Fibroblast of lung (primary cell): ENCODE results near the gene SCO2. TPM values are rescaled to one million over a fixed set of nuclear protein-coding genes. Genes with fewer than 3 reads are reported as not detected.

Experiments used
- DNase-seq, 2 donors: peaks; one replicate each; pipeline versions ENCODE4 v3.0.0 to v3.0.0-alpha.2; 2010; ENCODE audit warnings: low read depth in 2 of 2
- H2AFZ ChIP-seq: 2 replicates; pipeline ENCODE4 v1.5.1; 2012; ENCODE audit warnings: low read length, control low read depth, inconsistent platforms
- H3K27ac ChIP-seq: 2 replicates; pipeline ENCODE4 v1.5.1; 2011; ENCODE audit warnings: low read length, control low read depth; ENCODE audit not compliant: insufficient read depth
- H3K27me3 ChIP-seq: 2 replicates; pipeline ENCODE4 v1.5.1; 2011; ENCODE audit warnings: mild to moderate bottlenecking, low read length; ENCODE audit not compliant: control insufficient read depth, insufficient read depth
- H3K36me3 ChIP-seq: 2 replicates; pipeline ENCODE4 v1.5.1; 2011; ENCODE audit warnings: low read length; ENCODE audit not compliant: control insufficient read depth, insufficient read depth
- H3K4me1 ChIP-seq: 2 replicates; pipeline ENCODE4 v1.5.1; 2011; ENCODE audit warnings: low read length; ENCODE audit not compliant: control insufficient read depth, insufficient read depth; ENCODE audit errors: extremely low read depth
- H3K4me2 ChIP-seq: 2 replicates; pipeline ENCODE4 v1.5.1; 2011; ENCODE audit warnings: low read length, control low read depth; ENCODE audit not compliant: insufficient read depth; ENCODE audit errors: extremely low read depth
- H3K4me3 ChIP-seq, 4 experiments: fragments of 200-600 bp in 1 of 4; sonication (generic) in 1 of 4; replicated peaks in 1 of 4; 2 replicates each; pipeline ENCODE4 v1.5.1; 2011 to 2016; ENCODE audit warnings: low read length in 4 of 4, low read depth in 3 of 4, mild to moderate bottlenecking in 3 of 4, control low read depth in 2 of 4, inconsistent platforms in 1 of 4, mixed read lengths in 1 of 4; ENCODE audit not compliant: insufficient read depth in 1 of 4; ENCODE audit errors: control extremely low read depth in 1 of 4
- H3K79me2 ChIP-seq: 2 replicates; pipeline ENCODE4 v1.5.1; 2012; ENCODE audit warnings: mild to moderate bottlenecking, low read length, inconsistent platforms; ENCODE audit not compliant: control insufficient read depth, insufficient read depth
- H3K9ac ChIP-seq: 2 replicates; pipeline ENCODE4 v1.5.1; 2011; ENCODE audit warnings: mild to moderate bottlenecking, low read length, control low read depth; ENCODE audit not compliant: insufficient read depth
- H3K9me3 ChIP-seq: 2 replicates; pipeline ENCODE4 v1.5.1; 2012; ENCODE audit warnings: low read depth, low read length; ENCODE audit not compliant: control insufficient read depth, insufficient read depth
- H4K20me1 ChIP-seq: 2 replicates; pipeline ENCODE4 v1.5.1; 2011; ENCODE audit warnings: low read length; ENCODE audit not compliant: control insufficient read depth, insufficient read depth; ENCODE audit errors: extremely low read depth
- EZH2 ChIP-seq: IDR thresholded peaks from 2 replicates; pipeline ENCODE4 v1.5.1; 2012; ENCODE audit warnings: low read length, control low read depth, mild to moderate bottlenecking; ENCODE audit errors: missing control alignments
- polyA plus RNA-seq, 2 donors: library from polyadenylated mRNA; depleted of rRNA in 1 of 2; stranded (reverse) in 1 of 2; unstranded in 1 of 2; fragments of >200 nt; gene quantifications; 2 replicates each; pipeline ENCODE4 v1.2.1, GENCODE V29; 2011 to 2012; ENCODE audit warnings: missing spikeins in 1 of 2
- total RNA-seq: library from RNA; depleted of rRNA; stranded (reverse); fragments of >200 nt; gene quantifications from 2 replicates; pipeline ENCODE4 v1.2.1, GENCODE V29; 2014
- TF ChIP-seq, protein P1 (sequence below), 2 donors: IDR thresholded peaks in 1 of 2; conservative IDR thresholded peaks in 1 of 2; 1 replicate in 1 of 2; 2 replicates in 1 of 2; pipeline ENCODE4 v1.5.1; 2011 to 2012; ENCODE audit warnings: low read length in 2 of 2, control low read depth in 1 of 2, inconsistent platforms in 1 of 2, low read depth in 1 of 2, mild to moderate bottlenecking in 1 of 2

Gene SCO2
- total and polyA plus RNA-seq, 2 donors (not counting 1 experiment from before 2014, with no cell fraction given) = 0.42 to 3.1 TPM

DNA sequence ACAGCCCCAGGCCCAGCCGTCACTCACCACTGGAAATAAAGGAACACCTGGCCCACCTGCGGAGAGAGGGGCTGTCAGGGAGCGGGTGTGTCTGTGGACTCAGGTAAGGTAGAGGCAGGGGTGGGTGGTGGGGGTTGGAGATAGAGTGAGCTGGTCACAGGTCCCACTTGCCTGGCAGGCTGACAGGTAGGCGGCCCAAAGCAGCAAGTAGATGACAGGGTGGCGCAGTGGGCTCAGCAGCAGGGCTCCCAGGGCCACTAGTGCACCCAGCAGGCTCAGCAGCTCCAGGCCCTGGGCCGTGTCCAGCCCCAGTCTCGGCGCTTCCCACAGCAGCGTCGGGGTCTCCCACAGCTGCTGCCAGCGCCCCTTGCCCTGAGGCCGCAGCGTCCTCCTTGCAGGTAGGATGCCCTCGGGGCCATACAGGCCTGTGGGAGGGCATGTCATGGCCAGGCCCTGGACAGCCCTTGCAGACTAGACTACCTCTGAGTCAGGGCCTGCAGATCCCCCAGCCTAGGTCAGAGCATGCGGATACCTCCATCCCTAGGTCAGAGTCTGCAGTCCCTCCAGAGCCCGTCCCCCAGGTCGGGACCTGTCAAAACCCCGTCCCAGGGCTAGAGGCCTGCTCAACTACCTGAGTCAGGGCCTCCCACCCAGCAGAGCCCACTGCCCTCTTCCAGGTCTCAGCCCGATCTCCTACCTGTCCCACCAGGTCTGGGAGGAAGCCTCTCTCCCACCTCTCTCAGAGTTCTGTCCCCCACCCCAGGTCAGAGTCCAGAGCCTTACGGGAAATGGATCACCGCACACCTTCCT is 18.6 kb downstream of the SCO2 start:
- Histone ChIP-seq H2AFZ (peak overlapping the region; percentile 81), H3K4me2 (peak overlapping the region; percentile 42), H3K79me2 (peaks cover 37% of the 10 kb centered on the region), H3K4me1 (peaks cover 3% of the 10 kb centered on the region), H3K36me3 (peaks cover 19% of the 10 kb centered on the region), H3K9ac (peak overlapping the region; percentile 81), H3K27me3 (no peaks in the 10 kb centered on the region), H3K27ac (peak overlapping the region; percentile 86), H3K9me3 (no peaks in the 10 kb centered on the region), H3K4me3 (peak overlapping the region; percentile 91 to 97 (median 94)), H4K20me1 (no peaks in the 10 kb centered on the region)
- TF ChIP-seq, protein P1, sequence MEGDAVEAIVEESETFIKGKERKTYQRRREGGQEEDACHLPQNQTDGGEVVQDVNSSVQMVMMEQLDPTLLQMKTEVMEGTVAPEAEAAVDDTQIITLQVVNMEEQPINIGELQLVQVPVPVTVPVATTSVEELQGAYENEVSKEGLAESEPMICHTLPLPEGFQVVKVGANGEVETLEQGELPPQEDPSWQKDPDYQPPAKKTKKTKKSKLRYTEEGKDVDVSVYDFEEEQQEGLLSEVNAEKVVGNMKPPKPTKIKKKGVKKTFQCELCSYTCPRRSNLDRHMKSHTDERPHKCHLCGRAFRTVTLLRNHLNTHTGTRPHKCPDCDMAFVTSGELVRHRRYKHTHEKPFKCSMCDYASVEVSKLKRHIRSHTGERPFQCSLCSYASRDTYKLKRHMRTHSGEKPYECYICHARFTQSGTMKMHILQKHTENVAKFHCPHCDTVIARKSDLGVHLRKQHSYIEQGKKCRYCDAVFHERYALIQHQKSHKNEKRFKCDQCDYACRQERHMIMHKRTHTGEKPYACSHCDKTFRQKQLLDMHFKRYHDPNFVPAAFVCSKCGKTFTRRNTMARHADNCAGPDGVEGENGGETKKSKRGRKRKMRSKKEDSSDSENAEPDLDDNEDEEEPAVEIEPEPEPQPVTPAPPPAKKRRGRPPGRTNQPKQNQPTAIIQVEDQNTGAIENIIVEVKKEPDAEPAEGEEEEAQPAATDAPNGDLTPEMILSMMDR (conservative IDR thresholded peaks at IDR 0.05 in 1 of 2, IDR thresholded peaks at IDR 0.05 in 1 of 2; ENCODE audit: low read depth in 1 of 2, low read length in 2 of 2) = no peak
- DNase-seq = peak in 1 of 2 donors; percentile 3

DNA sequence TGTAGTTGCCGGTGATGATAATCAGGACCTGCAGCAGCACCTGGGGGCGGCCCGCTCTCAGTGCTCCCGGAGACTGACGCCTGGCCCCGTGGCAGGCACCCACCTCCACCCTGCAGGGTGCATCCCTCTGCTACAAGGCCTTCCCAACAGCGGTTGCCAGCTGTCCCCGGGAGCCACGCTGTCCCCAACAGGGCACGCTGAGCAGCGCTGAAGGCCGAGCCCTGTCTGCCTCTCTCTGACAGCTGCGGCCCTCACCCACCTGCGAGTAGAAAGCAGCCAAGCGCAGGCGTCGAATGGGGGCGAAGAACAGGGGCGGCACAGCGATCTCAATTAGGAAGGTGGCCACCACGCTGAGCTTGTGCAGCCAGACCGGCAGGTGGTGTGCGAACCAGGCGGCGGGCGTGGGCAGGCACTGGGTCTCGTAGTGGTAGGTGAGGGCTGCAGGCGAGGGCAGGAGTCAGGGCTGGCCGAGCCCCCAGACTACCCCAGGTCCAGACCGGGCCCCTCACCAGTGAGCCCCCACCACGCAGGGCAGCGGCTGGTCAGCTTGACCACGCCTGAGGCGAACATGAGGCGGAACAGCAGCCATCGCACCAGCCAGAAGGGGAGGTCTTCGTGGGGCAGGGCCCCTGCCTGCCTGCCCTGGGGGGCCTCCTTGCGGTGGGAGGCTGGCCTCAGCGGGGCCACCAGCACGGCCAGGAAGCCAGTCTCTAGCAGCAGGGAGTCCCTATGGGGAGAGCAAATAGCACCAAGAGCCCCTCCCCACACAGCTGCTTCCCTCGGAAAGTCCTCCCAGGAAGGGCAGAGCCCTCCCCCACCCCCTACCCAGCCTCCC is 19.4 kb downstream of the SCO2 start:
- no peak overlapping the region for H3K9ac ChIP-seq
- no peaks in the 10 kb centered on the region for H4K20me1 ChIP-seq
- no peak for TF ChIP-seq EZH2
- TF ChIP-seq, protein P1 (conservative IDR thresholded peaks at IDR 0.05 in 1 of 2, IDR thresholded peaks at IDR 0.05 in 1 of 2; ENCODE audit: low read depth in 1 of 2, low read length in 2 of 2) = no peak
- H3K27me3 ChIP-seq = no peaks in the 10 kb centered on the region
- DNase-seq = no peak
- H3K4me2 ChIP-seq = peak overlapping the region; percentile 42
- H3K9me3 ChIP-seq = no peaks in the 10 kb centered on the region
- peaks cover 19% of the 10 kb centered on the region for H3K36me3 ChIP-seq
- H3K79me2 ChIP-seq = peaks cover 37% of the 10 kb centered on the region
- peaks cover 3% of the 10 kb centered on the region for H3K4me1 ChIP-seq
- H2AFZ ChIP-seq = no peak overlapping the region
- H3K27ac ChIP-seq = no peak overlapping the region
- H3K4me3 ChIP-seq = peak overlapping the region in 3 of 4 experiments; percentile 93 to 97 (median 94)

DNA sequence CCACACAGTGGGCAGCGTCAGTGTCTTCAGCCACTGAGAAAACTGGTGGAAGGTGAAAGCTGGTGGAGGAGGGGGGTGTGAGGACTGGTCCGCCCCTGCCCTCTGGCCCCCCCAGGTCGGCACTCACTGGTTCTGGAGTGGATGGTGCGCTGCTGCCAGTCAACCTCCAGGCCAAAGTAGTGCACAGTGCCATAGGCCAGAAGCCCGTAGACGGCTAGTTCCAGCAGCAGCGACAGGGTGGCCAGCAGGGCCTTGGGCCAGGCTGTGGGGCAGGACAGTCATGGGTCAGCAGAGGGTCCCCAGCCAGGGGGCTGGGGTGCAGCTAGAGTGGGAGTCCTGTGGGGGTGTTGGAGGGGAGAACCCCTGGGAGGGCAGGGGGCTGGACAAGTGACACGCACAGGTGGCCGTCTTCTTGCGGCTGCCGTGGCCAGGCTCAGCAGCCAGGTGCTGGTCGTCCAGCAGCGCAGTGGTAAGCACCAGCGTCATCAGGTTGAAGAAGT is 20.1 kb downstream of the SCO2 start:
- Histone ChIP-seq H3K4me3 (no peak overlapping the region), H3K79me2 (peaks cover 35% of the 10 kb centered on the region), H3K27ac (no peak overlapping the region), H3K36me3 (peaks cover 19% of the 10 kb centered on the region), H2AFZ (no peak overlapping the region), H3K4me1 (peaks cover 3% of the 10 kb centered on the region), H3K4me2 (no peak overlapping the region), H3K9ac (no peak overlapping the region), H3K9me3 (no peaks in the 10 kb centered on the region), H4K20me1 (no peaks in the 10 kb centered on the region), H3K27me3 (no peaks in the 10 kb centered on the region)
- DNase-seq = no peak
- TF ChIP-seq, protein P1 (conservative IDR thresholded peaks at IDR 0.05 in 1 of 2, IDR thresholded peaks at IDR 0.05 in 1 of 2; ENCODE audit: low read depth in 1 of 2, low read length in 2 of 2) = no peak
